ENCODE data around the gene IFI27L2.

DNA sequence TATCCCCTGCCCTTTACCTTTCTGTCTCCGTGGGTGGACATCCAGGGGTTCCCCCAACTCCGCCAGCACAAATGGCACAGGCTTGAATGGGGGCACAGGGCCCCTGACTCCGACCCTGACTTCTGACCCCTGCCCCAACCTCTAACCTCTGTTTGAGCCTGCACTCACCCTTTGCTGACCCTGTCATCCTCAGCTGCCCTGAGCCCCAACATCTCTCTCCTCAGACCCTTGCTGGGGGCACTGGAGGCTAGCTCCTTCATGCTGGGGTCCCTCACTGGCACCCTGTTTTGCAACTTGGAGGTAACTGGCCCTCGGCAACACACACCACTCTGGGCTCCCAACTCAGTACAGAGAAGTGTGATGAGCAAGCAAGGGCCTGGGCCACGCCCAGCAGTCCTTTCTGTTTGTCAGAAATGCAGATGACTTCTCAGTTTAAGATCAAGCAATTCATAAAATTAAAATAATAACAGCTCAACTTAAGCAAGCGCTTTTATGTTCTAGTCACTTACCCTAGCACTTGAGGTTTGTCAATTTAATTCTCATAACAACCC is 16.8 kb downstream of the IFI27L2 start:
- TF ChIP-seq, protein P1, sequence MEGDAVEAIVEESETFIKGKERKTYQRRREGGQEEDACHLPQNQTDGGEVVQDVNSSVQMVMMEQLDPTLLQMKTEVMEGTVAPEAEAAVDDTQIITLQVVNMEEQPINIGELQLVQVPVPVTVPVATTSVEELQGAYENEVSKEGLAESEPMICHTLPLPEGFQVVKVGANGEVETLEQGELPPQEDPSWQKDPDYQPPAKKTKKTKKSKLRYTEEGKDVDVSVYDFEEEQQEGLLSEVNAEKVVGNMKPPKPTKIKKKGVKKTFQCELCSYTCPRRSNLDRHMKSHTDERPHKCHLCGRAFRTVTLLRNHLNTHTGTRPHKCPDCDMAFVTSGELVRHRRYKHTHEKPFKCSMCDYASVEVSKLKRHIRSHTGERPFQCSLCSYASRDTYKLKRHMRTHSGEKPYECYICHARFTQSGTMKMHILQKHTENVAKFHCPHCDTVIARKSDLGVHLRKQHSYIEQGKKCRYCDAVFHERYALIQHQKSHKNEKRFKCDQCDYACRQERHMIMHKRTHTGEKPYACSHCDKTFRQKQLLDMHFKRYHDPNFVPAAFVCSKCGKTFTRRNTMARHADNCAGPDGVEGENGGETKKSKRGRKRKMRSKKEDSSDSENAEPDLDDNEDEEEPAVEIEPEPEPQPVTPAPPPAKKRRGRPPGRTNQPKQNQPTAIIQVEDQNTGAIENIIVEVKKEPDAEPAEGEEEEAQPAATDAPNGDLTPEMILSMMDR (IDR thresholded peaks at IDR 0.05; ENCODE audit: poor library complexity, severe bottlenecking) = no peak
- TF ChIP-seq POLR2AphosphoS5 (IDR thresholded peaks at IDR 0.05) (no peak), EP300 (conservative IDR thresholded peaks at IDR 0.05; ENCODE audit: poor library complexity, severe bottlenecking) (no peak), RAD21 (conservative IDR thresholded peaks at IDR 0.05) (no peak), TAF1 (IDR thresholded peaks at IDR 0.05; ENCODE audit: low read depth) (no peak), EZH2 (IDR thresholded peaks at IDR 0.05; ENCODE audit: borderline replicate concordance, insufficient read depth, low read length, poor library complexity, severe bottlenecking) (no peak)
- TF ChIP-seq, protein P2, sequence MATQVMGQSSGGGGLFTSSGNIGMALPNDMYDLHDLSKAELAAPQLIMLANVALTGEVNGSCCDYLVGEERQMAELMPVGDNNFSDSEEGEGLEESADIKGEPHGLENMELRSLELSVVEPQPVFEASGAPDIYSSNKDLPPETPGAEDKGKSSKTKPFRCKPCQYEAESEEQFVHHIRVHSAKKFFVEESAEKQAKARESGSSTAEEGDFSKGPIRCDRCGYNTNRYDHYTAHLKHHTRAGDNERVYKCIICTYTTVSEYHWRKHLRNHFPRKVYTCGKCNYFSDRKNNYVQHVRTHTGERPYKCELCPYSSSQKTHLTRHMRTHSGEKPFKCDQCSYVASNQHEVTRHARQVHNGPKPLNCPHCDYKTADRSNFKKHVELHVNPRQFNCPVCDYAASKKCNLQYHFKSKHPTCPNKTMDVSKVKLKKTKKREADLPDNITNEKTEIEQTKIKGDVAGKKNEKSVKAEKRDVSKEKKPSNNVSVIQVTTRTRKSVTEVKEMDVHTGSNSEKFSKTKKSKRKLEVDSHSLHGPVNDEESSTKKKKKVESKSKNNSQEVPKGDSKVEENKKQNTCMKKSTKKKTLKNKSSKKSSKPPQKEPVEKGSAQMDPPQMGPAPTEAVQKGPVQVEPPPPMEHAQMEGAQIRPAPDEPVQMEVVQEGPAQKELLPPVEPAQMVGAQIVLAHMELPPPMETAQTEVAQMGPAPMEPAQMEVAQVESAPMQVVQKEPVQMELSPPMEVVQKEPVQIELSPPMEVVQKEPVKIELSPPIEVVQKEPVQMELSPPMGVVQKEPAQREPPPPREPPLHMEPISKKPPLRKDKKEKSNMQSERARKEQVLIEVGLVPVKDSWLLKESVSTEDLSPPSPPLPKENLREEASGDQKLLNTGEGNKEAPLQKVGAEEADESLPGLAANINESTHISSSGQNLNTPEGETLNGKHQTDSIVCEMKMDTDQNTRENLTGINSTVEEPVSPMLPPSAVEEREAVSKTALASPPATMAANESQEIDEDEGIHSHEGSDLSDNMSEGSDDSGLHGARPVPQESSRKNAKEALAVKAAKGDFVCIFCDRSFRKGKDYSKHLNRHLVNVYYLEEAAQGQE (IDR thresholded peaks at IDR 0.05; ENCODE audit: borderline replicate concordance) = no peak

Measured in neural cell (in vitro differentiated cells).